Astrocyte (in vitro differentiated cells and primary cell): Measurements from ENCODE around the gene FRMPD2.

Source experiments
- EZH2 ChIP-seq: IDR thresholded peaks from 2 replicates; pipeline ENCODE4 v1.6.1; 2012; ENCODE audit warnings: mild to moderate bottlenecking, low read length, inconsistent platforms; ENCODE audit not compliant: insufficient read depth
- TF ChIP-seq, protein P1 (sequence below): IDR thresholded peaks from 2 replicates; pipeline ENCODE4 v1.5.1; 2011; ENCODE audit warnings: low read depth, mild to moderate bottlenecking, inconsistent platforms, low read length, moderate library complexity; ENCODE audit not compliant: insufficient read depth

DNA sequence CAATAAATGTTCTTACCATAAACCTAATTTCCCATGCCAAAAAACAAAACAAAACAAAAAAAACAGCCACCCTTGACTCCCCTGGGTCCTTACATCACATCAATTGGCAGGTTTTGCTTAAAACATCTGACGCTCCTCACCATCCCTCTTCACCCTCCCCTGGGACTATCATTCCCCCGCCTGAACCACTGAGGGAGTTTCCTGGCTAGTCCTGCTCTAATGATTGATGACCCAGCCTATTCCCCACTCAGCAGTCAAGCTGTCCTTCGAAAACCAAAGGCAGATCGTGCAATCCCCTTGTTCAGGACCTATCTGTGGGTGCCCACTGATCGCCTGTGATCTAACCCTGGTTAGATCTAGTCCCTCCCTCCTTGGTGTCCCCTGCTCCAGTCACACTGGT lies 11.2 kb upstream of the FRMPD2 start:
- TF ChIP-seq, protein P1, sequence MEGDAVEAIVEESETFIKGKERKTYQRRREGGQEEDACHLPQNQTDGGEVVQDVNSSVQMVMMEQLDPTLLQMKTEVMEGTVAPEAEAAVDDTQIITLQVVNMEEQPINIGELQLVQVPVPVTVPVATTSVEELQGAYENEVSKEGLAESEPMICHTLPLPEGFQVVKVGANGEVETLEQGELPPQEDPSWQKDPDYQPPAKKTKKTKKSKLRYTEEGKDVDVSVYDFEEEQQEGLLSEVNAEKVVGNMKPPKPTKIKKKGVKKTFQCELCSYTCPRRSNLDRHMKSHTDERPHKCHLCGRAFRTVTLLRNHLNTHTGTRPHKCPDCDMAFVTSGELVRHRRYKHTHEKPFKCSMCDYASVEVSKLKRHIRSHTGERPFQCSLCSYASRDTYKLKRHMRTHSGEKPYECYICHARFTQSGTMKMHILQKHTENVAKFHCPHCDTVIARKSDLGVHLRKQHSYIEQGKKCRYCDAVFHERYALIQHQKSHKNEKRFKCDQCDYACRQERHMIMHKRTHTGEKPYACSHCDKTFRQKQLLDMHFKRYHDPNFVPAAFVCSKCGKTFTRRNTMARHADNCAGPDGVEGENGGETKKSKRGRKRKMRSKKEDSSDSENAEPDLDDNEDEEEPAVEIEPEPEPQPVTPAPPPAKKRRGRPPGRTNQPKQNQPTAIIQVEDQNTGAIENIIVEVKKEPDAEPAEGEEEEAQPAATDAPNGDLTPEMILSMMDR, result no peak
- no peak for TF ChIP-seq EZH2
